Left lobe of liver (tissue), 2 donors: Measurements from ENCODE around the gene KIAA0319L. TPM values are rescaled to one million over a fixed set of nuclear protein-coding genes. Genes with fewer than 3 reads are reported as not detected.
"Not testable (repeated sequence)": the region's sequence is repeated elsewhere in the genome, so short reads cannot be mapped to it uniquely, and the experiment has no call there.

ENCODE experiments used
- ATAC-seq: fragments of 200-7000 bp; cut with Tn5 transposase; one replicate; pipeline ENCODE4 v1.9.1; 2020; ENCODE audit warnings: mild to moderate bottlenecking, moderate library complexity
- DNase-seq: peaks from one replicate; pipeline ENCODE4 v3.0.0-alpha.2; 2020; ENCODE audit warnings: low spot score
- total RNA-seq: library from RNA; stranded (reverse); gene quantifications from one replicate; pipeline ENCODE4 v1.2.1, GENCODE V29; 2021
- donor health status: DM: no; HTN: no; CAD: no; lungs with moderate emphysema.
- donor health status: DM: no; HTN: yes; CAD: no.

The KIAA0319L gene
- total RNA-seq, 1 donor from 2014 or later, result 49.2 TPM

DNA sequence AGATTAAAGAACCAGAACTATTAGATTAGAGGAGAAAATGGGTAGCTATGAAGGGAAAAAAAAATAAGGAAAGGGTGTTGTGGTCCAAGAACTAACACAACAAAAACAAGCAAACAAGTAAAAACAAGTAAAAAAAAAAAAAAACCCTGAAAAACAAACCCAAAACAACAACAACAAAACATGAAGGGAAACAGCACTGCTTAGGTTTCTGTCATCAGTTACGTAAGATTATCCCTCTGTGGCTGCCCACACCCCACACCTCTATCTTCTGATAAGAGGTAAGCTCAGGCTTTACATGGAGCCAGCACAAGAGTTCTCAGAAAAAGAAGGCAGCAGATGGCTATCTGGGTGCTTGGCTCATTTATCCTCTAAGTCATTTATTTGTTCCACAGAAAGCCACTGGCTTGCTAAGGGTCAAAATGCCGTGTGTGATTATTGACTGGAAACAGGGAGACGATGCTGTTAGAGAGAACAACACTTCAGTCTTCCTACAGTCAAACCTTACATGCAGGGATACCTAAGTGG is 57.5 kb downstream of the KIAA0319L start:
- no peak for ATAC-seq
- DNase-seq, result no peak

DNA sequence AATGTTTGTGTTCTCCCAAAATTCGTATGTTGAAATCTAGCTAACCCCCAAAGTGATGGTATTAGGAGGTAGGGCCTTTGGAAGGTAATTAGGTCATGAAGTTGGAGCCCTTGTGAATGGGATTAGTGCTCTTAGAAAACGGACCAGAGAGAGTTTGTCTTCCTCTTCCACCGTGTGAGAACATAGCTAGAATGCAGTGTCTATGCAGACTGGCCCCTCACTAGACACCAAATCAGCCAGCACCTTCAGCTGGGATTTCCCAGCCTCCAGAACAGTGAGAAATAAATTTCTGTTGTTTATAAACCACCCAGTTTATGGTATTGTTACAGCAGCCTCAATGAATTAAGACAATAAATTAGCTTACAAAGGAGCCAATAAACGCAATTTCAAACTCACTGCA is 58.0 kb downstream of the KIAA0319L start:
- ATAC-seq (no peak), DNase-seq (no peak)

DNA sequence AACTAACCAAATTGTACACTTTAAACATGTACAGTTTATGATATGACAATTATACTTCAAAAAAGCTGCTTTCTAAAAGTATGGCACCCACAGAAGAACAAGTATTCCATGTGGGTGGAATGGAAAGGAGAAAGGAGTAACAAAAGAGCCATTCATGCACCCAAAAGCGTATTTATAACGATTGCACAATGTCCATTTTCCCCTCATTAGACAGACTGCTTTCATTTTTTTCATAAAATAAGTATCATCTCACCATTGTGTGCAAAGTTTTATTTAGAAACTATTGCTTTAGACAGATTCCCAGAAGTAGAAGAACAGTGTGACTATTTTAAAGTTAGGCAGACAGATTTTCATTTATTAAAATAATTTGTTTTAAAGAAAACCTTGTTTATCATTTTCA is 59.6 kb downstream of the KIAA0319L start:
- DNase-seq (no peak), ATAC-seq (no peak)

DNA sequence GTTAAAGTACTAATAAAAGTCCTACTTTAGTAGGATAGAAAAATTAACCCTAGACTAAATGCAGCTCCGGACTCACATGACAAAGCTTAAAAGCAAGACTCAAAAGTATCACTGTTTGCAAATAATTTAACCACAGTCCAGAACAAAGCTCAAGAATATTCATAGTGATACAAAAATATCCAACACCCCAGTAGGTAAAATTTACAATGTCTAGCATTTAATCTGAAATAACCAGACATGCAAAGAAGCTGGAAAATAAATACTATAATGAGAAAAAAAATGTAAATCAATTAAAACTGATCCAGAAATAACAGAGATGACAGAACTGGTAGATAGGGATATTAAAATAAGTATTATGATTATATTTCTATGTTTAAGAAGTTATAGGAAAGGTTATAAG is 67.0 kb downstream of the KIAA0319L start:
- no peak for ATAC-seq

DNA sequence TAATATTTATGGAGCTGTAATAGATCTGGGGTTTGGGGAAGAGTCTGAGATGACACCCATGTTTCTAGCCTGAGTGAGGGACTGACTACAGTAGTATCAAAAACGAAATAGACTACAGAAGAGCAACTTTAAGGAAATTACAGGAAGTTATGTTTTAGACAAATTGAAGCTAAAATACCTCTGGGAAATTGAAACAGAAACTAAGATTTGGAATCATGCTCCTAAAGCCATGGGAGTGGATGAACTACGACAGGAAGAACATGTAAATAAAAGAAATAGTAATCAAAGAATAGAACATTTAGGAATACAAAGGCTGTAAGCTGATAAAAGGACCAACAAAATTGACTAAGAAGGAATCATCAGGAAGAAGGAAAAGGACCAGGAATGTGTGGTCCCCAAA is 68.9 kb downstream of the KIAA0319L start:
- peak; percentile 47 for ATAC-seq
- no peak for DNase-seq

More for the DNA sequence above, 67.0 kb downstream of the KIAA0319L start:
- DNase-seq, result no peak

DNA sequence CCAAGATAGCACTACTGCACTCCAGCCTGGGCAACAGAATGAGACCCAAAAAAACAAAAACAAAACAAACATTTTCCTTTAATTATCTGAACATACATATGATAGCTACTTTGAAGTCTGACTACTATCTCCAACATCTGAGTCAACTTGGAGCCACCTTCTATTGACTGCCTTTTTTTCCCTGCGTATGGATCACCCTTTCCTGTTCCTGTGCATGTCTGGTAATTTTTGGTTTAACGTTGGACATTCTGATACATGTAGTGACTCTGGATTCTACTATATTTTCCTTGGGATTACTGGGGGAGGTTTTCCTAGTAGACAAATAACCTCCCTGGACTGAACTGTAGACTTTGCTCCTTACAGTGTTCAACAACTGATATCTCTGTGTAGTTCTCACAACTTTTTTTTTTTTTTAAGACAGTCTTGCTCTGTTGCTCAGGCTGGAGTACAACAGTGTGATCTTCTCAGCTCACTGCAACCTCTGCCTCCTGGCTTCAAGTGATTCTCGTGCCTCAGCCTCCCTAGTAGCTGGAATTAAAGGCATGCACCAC is 70.3 kb downstream of the KIAA0319L start:
- DNase-seq (no peak), ATAC-seq (peak; percentile 81)

DNA sequence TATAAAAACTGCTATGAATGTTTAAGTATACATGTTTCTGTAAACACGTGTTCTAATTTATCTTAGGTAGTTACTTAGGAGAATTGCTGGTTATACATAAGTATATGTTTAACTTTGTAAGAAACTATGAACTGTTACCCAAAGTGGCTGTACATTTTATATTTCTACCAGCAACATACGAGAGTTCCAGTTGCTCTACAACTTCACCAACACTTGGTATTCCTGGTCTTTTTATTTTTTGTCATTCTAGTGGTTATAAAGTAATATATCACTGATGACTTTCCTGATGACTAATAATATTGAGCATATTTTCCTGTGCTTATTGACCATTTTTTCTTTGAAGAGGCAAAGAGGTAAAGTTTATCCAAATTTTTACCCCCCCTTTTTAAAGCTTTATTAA is 76.0 kb downstream of the KIAA0319L start:
- ATAC-seq (no peak), DNase-seq (no peak)

DNA sequence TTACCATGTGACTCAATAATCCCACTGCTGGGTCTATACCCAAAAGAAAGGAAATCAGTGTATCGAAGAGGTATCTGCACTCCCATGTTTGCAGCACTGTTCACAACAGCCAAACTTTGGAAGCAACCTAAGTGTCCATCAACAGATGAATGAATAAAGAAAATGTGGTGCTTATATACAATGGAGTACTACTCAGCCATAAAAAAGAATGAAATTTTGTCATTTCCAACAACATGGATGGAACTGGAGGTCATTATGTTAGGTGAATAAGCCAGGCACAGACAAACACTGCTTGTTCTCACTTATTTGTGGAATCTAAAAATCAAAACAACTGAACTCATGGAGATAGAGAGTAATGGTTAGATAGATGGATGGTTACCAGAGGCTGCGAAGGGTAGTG is 79.3 kb downstream of the KIAA0319L start:
- ATAC-seq, result no peak
- DNase-seq, result no peak

DNA sequence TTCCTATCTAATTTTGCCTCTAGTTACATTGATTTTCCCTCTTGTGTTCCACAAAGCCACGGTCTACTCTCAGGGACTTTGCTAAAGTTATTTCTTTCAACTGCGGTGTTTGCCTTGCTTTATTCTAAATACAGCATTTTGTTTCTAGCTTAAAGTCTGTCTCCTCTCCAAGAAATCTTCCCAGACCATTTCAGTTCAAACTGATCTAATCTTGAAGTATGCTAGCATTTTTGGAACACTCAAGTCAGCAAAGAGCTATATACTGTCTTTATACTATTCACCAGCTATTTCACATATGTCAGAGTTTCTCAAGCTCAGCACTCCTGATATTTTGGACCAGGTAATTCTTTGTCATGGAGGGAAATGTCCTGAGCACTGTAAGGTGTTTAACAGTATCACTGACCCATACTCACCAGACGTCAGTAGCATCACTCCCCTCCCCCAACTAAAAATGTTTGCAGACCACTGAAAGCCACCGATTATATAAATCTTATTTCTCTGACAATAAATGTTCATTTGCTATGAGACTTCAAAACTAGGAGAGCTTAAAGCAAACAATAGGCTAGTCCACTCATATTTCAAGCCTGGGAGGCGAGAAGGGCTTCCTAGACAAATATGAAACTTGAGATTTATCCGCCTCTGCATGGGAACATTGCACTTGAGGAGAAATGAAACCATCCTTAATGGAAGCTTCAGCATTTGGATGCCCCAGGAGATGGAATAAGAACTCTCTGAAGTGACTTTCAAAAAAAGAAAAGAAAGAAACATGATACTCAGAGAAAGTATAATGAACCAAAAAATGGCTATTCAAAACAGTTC is 81.1 kb downstream of the KIAA0319L start:
- DNase-seq, result no peak
- no peak for ATAC-seq

DNA sequence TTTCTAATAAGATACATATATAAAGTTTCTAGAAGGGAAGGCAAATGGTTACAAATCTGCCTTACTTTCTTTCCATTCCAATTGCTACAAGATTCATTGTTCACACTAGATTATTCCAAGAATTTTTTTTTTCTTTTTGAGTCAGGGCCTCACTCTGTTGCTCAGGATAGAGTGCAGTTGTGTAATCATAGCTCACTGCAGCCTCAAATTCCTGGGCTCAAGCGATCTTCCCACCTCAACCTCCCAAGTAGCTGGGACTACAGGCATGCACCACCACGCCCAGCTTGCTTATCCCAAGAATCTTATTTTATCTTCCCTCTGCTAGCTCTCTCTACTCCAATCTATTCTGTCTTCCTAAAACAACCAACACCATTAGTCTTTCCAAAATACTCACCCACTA is 81.8 kb downstream of the KIAA0319L start:
- DNase-seq, result no peak

DNA sequence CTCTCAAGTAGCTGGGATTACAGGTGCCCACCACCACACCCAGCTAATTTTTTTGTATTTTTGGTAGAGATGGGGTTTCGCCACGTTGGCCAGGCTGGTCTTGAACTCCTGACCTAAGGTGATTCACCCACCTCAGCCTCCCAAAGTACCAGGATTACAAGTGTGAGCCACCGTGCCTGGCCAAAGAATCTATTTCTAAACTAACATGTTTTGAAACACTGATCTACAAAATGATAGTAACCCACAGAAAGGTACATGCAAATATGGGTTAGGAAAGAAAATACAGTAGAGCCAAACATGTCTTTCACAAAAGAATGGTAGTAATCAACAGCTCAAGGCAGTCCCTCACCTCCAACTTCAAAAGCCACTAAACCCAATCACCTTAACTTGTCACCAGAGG is 84.0 kb downstream of the KIAA0319L start:
- not testable (repeated sequence) for DNase-seq

More for the DNA sequence above, 81.8 kb downstream of the KIAA0319L start:
- no peak for ATAC-seq

DNA sequence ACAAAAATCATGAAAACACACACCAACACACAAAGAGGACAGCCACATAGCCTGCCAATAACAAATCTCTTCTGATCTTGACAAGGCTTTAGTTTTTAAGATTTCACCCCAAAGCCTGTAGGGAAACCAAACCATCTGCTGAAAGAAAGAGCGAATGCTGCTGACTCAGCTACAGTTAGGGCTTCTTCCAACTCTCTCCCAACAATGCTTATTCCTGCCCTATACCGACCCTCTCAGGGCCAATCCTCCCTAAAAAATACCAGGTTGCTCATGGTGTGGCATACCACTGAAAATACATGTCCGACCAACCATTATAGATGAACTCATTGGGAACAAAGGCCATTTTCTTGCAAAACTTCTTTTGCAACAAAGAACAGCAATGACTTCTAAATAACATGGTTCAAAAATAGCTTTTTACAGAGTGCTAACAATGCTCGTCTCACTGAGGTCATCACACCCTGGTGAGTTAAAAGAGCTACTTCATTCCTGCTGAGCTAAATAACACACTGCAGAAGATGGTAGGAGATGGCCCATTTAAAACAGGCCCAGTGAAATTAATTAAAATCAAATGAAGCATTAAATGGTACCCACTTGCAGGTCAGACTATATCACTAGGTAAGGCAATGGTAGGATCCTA is 86.1 kb downstream of the KIAA0319L start:
- DNase-seq (no peak), ATAC-seq (no peak)

More for the DNA sequence above, 84.0 kb downstream of the KIAA0319L start:
- not testable (repeated sequence) for ATAC-seq

DNA sequence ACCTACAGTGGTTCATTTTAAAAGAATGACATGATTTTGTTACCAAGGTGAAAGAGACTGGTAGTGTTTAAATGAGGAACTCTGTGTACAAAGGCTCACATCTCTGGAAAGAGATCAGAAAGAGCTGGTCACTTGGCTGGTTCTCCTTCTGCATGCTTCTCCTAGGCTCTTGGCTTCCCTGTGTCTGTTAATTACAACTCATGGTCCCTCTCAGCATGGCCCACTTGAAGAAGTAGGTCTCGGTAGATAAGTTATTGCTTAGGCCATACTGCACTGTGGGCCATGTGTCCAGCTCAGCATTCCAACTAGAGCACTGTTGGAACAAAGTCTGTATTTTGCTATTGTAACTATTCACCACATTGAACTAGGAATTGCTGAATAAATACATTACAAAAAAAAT is 91.1 kb downstream of the KIAA0319L start:
- DNase-seq (no peak), ATAC-seq (no peak)

DNA sequence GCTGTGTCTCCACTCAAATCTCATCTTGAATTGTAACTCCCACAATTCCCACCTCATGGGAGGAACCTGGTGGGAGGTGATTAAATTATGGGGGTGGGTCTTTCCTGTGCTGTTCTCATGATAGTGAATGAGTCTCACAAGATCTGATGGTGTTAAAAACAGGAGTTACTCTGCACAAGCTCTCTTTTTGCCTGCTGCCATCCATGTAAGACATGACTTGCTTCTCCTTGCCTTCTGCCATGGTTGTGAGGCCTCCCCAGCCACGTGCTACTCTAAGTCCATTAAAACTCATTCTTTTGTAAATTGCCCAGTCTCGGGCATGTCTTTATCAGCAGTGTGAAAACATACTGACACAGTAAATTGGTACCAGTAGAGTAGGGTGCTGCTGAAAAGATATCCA is 93.5 kb downstream of the KIAA0319L start:
- not testable (repeated sequence) for ATAC-seq, DNase-seq

DNA sequence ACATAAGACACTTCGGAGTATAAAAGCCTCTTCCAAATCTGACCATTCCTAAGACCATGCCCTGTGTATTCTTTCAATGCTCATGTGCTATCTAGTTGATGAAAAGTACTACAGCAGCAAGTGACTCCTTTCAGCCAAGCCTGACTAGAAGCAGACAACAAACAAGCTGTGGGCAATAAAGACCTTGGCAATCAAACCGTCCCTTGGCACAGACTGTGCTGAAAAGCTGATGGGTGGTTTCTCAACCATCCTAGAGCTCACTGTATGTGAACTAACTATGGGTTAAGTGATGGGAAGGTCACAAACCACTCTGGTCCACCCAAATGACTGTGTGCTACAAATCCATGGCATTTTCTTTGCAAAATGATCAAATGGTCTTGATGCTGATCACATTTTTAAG is 94.0 kb downstream of the KIAA0319L start:
- ATAC-seq (peak; percentile 51), DNase-seq (no peak)

DNA sequence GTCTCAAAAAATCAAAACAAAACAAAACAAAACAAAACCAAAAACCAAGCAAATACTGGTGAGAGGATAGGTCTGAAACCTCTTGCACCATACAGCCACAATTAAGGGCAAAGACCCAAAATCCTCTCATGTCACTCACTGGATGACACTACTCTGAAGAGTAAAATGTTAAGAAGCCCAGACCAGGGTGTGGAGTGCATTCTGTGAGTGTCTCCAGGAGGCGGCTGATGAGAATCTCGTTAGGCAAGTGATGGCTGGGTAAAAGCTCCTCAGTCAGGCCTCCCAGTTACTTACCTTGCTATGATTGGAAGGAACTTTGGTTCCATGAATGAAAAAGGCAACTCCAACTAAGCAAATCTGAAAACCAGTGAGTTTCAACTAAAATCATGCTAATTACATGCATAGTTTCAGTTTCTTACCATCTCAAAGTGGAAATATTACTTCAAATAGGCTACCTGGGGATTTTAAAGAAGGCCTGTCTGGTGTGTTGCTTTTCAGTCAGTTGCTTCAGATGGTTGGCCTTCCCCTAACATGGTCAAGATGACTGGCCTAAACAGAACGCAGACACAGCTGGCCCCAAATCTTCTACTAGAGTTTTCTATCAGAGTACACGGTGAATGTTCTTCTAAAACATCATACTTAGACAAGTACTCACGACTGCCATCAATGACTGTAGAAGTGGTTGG is 95.1 kb downstream of the KIAA0319L start:
- no peak for ATAC-seq
- DNase-seq, result no peak

DNA sequence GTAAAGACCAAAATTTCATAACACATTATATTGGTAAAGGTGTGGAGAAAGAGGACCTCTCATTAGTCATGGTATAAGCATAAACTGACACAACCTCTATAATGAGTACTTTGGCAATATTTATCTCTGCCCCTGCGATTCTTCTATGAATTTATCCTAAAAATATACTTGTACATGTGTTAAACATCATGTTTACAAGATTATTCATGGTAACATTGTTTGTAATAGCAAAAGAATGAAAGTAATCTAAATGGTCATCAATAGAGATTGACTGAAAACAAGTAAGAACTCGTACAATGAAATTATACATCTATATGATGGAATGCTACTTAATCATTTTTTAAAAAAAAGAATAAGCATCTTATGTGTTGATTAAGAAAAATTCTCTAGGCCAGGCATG is 96.4 kb downstream of the KIAA0319L start:
- ATAC-seq (no peak), DNase-seq (no peak)

DNA sequence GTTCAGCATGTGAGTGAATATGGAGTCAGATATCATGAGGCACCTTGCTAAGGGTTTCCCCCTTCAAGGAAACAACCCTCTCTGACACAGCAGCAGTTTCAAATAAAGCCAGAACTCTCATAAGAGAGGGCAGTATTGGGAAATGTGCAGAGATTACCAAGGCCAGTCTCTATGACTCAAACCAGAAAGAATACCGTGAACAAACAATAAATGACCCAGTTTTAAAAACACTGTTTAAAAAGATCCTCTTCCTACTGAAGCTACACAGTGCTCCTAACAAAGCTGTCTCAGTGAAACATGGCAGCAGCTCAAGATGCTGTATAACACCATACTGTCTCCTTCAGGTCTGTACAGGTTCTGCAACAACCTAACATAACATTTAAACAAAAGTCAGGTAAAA is 102.6 kb downstream of the KIAA0319L start:
- DNase-seq (no peak), ATAC-seq (peak; percentile 59)

DNA sequence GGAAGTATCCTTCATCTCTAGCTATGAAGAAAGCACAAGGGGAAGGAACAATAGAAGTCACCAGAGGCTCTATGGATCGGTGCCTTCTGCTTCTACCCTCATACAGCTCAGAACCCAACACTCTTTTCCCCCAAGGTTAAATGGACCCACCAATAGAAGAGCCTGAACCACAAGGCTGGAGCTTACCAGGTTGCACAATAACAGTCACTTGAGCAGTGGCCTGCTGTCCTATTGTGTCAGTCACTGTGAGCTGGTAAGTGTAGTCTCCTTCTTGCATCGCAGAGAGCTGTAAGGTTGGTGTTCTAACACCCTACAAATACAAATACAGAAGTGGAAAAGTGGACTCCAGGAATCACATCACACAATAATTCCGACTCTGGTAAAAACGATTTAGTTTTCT is 103.0 kb downstream of the KIAA0319L start:
- no peak for DNase-seq
- ATAC-seq, result peak; percentile 38

DNA sequence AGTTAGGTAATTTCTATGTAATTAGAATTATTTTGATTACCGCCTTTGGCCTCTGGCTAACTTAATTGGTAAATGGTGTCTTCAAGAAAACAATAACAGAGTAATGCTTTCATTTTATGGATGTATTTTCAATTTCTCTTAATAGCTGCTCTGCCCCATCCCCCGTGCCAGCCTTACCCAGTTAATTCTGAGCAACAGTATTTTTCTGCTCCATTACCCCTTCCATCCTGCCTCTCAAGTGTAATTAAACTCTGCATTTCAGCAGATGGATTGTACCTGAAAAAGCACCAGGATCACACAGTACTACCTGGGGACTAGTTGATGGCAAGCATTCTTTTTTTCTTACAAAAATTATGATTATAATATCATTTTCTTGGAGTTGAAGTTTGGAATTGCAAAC is 104.2 kb downstream of the KIAA0319L start:
- ATAC-seq, result no peak
- DNase-seq, result no peak

DNA sequence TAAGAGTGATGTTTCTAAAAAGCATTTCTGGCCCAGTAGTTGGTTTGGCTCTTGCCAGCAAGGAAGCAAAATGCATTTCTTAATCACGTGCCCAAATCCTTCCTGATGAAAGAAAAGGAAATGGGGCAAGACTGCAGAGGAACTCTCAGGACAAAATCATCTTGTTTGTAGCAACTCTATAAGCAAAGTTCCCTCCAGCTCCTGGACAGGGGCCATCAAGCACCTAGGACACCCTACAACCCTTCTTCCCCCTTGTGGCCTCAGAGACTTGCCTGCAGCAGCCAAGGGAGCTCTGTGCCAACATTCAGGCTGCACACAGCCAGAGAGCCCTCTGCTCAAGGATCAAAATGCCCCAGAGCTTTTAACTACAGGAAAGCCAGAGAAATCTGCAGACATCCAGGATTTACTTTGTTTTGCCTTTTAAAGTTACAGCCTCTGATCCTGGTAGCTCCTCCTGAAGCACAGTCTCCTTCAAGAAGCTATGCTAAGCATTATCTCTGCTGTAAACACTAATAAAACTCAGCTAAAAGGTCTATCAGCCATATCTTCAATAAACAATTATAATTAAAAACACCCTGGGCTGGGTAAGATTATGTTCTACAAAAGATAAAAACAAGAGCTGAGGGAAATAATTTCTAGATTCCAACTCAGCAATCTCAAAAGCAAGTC is 105.0 kb downstream of the KIAA0319L start:
- peak; percentile 57 for DNase-seq
- peak; percentile 22 for ATAC-seq
